KMS-11 (cell line): Measurements from ENCODE around the gene CASTOR1.

Experiments used
- H2AFZ ChIP-seq: fragments of 200-600 bp; sonication (generic); 2 replicates; pipeline ENCODE4 v1.6.1; 2016; ENCODE audit warnings: antibody characterized with exemption, mixed run types, low read depth
- H3K27ac ChIP-seq: fragments of 200-600 bp; sonication (generic); 2 replicates; pipeline ENCODE4 v1.6.1; 2016; ENCODE audit warnings: mild to moderate bottlenecking, mixed run types
- H3K27me3 ChIP-seq: fragments of 200-600 bp; sonication (generic); 2 replicates; pipeline ENCODE4 v1.6.1; 2017; ENCODE audit warnings: mild to moderate bottlenecking, low read depth, mixed run types, moderate library complexity; ENCODE audit not compliant: insufficient read depth
- H3K36me3 ChIP-seq: fragments of 200-600 bp; sonication (generic); 2 replicates; pipeline ENCODE4 v1.6.1; 2017; ENCODE audit warnings: mild to moderate bottlenecking, mixed run types; ENCODE audit not compliant: insufficient read depth
- H3K4me1 ChIP-seq: fragments of 200-600 bp; sonication (generic); 2 replicates; pipeline ENCODE4 v1.6.1; 2016; ENCODE audit warnings: mild to moderate bottlenecking, low read depth, mixed run types; ENCODE audit not compliant: poor library complexity, severe bottlenecking
- H3K4me2 ChIP-seq: fragments of 200-600 bp; sonication (generic); 2 replicates; pipeline ENCODE4 v1.7.0; 2016; ENCODE audit warnings: mild to moderate bottlenecking, mixed run types
- H3K4me3 ChIP-seq: fragments of 200-600 bp; sonication (generic); IDR thresholded peaks from 2 replicates; pipeline ENCODE4 v1.6.1; 2017; ENCODE audit warnings: low read depth, low read length, mixed read lengths; ENCODE audit not compliant: insufficient read depth
- H3K79me2 ChIP-seq: fragments of 200-600 bp; sonication (generic); 2 replicates; pipeline ENCODE4 v1.6.1; 2016; ENCODE audit warnings: low read depth, mixed run types; ENCODE audit not compliant: insufficient read depth
- H3K9ac ChIP-seq: fragments of 200-600 bp; sonication (generic); 2 replicates; pipeline ENCODE4 v1.6.1; 2016; ENCODE audit warnings: mild to moderate bottlenecking, mixed run types
- H4K20me1 ChIP-seq: fragments of 200-600 bp; sonication (generic); 2 replicates; pipeline ENCODE4 v1.6.1; 2016; ENCODE audit warnings: mild to moderate bottlenecking, mixed run types; ENCODE audit not compliant: insufficient read depth
- CTCF ChIP-seq: fragments of 200-600 bp; sonication (generic); conservative IDR thresholded peaks from 2 replicates; pipeline ENCODE4 v1.6.1; 2017; ENCODE audit warnings: low read depth, mild to moderate bottlenecking, antibody characterized with exemption, low read length, moderate library complexity, mixed read lengths

CASTOR1 gene

GRCh38 chr22:30332994-30333706 is 43.8 kb upstream of the CASTOR1 start:
- Histone ChIP-seq H3K4me1 (peaks cover 2% of the 10 kb centered on the region), H3K9ac (no peak overlapping the region), H4K20me1 (no peaks in the 10 kb centered on the region), H3K4me3 (no peak overlapping the region), H3K27me3 (no peaks in the 10 kb centered on the region), H3K4me2 (no peak overlapping the region), H3K79me2 (no peaks in the 10 kb centered on the region), H3K27ac (no peak overlapping the region), H3K36me3 (no peaks in the 10 kb centered on the region; the same call in 1 of the 2 replicates), H2AFZ (no peak overlapping the region)
- no peak for TF ChIP-seq CTCF

- no peaks in the 10 kb centered on the region; the same call in 1 of the 2 replicates for H3K36me3 ChIP-seq
- H3K79me2 ChIP-seq: no peaks in the 10 kb centered on the region
- no peak for TF ChIP-seq CTCF
These were observed 43.2 kb upstream of the CASTOR1 start for GRCh38 chr22:30332551-30332950.

GRCh38 chr22:30328466-30329049 is 39.3 kb upstream of the CASTOR1 start:
- Histone ChIP-seq H3K79me2 (peaks cover 14% of the 10 kb centered on the region; the same call in 1 of the 2 replicates), H3K4me1 (peaks cover 37% of the 10 kb centered on the region)

More at GRCh38 chr22:30332551-30332950, 43.2 kb upstream of the CASTOR1 start:
- H3K4me3 ChIP-seq: no peak overlapping the region
- no peaks in the 10 kb centered on the region for H4K20me1 ChIP-seq
- no peaks in the 10 kb centered on the region for H3K27me3 ChIP-seq
- H3K27ac ChIP-seq: no peak overlapping the region
- H3K9ac ChIP-seq: no peak overlapping the region
- no peak overlapping the region for H2AFZ ChIP-seq
- H3K4me2 ChIP-seq: no peak overlapping the region
- peaks cover 8% of the 10 kb centered on the region for H3K4me1 ChIP-seq

GRCh38 chr22:30327864-30328345 is 38.6 kb upstream of the CASTOR1 start:
- H3K27ac ChIP-seq: no peak overlapping the region; the same call in 1 of the 2 replicates
- H3K4me2 ChIP-seq: peak overlapping the region; percentile 53

More at GRCh38 chr22:30328466-30329049, 39.3 kb upstream of the CASTOR1 start:
- H3K9ac ChIP-seq: no peak overlapping the region
- no peaks in the 10 kb centered on the region for H3K36me3 ChIP-seq
- no peak overlapping the region for H3K4me3 ChIP-seq
- H3K27me3 ChIP-seq: no peaks in the 10 kb centered on the region
- TF ChIP-seq CTCF: no peak
- no peaks in the 10 kb centered on the region for H4K20me1 ChIP-seq
- no peak overlapping the region for H2AFZ ChIP-seq
- no peak overlapping the region for H3K27ac ChIP-seq
- H3K4me2 ChIP-seq: no peak overlapping the region

More at GRCh38 chr22:30327864-30328345, 38.6 kb upstream of the CASTOR1 start:
- Histone ChIP-seq H4K20me1 (no peaks in the 10 kb centered on the region), H3K4me3 (no peak overlapping the region), H3K79me2 (peaks cover 14% of the 10 kb centered on the region; the same call in 1 of the 2 replicates), H3K36me3 (no peaks in the 10 kb centered on the region), H3K4me1 (peaks cover 44% of the 10 kb centered on the region), H3K9ac (no peak overlapping the region), H3K27me3 (no peaks in the 10 kb centered on the region), H2AFZ (no peak overlapping the region; the same call in 1 of the 2 replicates)
- no peak for TF ChIP-seq CTCF
